ENCODE results near the gene ASCC1.

DNA sequence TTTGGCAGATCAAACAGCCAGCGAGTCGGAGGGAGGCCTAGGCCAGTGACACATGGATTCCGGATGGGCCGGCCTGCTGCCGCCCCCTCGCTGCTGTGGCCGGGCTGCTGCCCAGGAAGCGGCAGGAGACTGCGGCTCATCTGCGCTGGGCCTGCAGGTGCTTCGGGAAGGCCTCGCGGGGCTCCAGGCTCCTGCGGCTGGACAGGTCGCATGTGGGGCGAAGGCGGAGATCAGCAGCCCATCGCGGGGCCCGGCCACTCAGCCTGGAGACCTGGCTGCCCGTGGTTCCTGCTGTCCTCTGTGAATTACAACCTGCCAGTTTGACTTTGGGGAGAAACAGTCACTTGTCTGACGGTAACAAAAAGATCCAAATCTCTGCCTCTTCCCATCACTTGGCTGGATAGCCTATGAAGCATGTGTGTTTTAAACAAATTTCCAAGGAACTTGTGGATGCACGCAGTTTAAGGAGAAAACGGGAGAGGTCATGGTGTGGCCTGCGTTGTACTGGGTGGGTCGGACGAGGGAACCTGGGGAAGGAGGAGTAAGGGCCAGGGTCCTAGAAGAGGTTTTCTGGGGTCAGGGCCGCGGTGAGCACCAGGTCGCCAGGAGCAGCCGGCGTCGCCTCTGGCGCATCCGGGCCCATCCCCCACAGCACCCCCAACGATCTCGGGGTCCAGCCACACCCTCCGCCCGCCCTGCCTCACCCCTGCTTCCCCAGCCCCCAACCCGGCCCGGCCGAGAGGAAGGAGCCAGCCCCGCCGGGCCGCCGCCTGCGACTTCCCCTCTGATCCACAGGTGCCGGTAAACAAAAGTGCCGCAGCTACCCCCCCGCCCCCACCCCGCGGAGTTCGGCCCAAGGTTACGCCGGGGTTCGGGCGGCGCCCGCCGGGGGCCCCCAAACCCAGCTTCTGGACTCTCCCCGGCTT is 129.3 kb downstream of the ASCC1 start:
- TF ChIP-seq, protein P1, sequence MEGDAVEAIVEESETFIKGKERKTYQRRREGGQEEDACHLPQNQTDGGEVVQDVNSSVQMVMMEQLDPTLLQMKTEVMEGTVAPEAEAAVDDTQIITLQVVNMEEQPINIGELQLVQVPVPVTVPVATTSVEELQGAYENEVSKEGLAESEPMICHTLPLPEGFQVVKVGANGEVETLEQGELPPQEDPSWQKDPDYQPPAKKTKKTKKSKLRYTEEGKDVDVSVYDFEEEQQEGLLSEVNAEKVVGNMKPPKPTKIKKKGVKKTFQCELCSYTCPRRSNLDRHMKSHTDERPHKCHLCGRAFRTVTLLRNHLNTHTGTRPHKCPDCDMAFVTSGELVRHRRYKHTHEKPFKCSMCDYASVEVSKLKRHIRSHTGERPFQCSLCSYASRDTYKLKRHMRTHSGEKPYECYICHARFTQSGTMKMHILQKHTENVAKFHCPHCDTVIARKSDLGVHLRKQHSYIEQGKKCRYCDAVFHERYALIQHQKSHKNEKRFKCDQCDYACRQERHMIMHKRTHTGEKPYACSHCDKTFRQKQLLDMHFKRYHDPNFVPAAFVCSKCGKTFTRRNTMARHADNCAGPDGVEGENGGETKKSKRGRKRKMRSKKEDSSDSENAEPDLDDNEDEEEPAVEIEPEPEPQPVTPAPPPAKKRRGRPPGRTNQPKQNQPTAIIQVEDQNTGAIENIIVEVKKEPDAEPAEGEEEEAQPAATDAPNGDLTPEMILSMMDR (IDR thresholded peaks at IDR 0.05; ENCODE audit: insufficient read depth, low read length, poor library complexity, severe bottlenecking), result no peak
- TF ChIP-seq EZH2phosphoT487 (conservative IDR thresholded peaks at IDR 0.05; ENCODE audit: low read length), result no peak

Data from SU-DHL-6 (cell line).